GM18858 (cell line): ENCODE measurements around the gene PRKG1.

ENCODE experiments used
- ATAC-seq: cut with Tn5 transposase; IDR thresholded peaks from one replicate; pipeline ENCODE4 v1.9.1; 2021; ENCODE audit not compliant: unreplicated experiment

Gene PRKG1

GRCh38 chr10:51772387-51772786 lies 698.1 kb downstream of the PRKG1 start:
- ATAC-seq, result no peak

- ATAC-seq, result no peak
Observed at GRCh38 chr10:51773681-51774080, 699.4 kb downstream of the PRKG1 start.

GRCh38 chr10:51783941-51784340 lies 709.7 kb downstream of the PRKG1 start:
- no peak for ATAC-seq

DNA sequence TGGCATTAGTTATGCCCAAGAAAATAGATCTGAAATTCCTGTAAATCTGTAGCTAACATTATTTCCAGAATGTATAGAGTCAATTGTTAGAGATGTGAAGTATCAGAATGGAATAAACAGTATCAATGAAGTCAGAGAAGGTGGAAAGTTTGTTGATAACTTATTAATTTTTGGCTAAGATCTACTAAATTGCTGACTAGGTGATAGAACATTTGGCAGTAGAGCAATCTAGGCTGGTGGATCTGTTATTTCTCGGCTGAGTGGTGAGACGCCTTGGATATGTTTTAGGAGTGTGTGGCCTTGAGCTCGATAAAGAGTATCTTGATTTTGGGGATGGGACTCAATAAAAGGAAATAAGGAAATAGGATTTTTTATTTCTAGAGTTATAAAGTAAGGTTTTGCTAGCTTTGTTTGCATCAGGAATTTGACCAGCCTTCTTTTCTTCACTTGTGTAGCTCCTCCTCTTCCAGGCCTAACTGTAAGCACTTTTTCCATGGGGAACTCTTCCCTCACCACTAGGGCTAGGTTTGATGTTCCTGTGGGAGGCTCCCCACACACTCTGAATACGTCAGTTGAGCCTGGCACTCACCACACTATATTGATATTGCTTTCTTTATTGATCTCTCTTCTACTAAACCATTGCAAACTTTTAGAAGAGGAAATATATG lies 711.9 kb downstream of the PRKG1 start:
- ATAC-seq, result no peak

GRCh38 chr10:51786684-51787035 lies 712.4 kb downstream of the PRKG1 start:
- no peak for ATAC-seq

- no peak for ATAC-seq
Observed at GRCh38 chr10:51788273-51788672, 714.0 kb downstream of the PRKG1 start.

DNA sequence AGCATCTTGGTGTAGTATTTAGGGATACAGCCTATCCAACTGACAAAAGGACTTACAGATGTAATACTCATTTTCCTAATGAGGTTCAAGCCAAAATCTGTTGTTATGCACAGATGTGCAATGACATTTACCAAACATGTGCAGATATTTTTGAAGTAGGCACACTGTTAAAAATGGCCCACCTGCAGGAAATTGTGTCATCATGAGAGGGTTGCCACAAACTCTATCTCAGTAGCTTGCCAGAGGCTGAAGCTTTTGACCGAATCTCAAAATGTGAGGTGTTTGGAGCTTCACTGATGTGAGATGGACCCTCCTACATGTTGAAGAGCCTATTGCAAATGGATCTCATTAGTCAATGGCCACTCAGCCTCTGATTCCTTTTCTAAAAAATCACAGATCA lies 714.8 kb downstream of the PRKG1 start:
- ATAC-seq, result no peak

DNA sequence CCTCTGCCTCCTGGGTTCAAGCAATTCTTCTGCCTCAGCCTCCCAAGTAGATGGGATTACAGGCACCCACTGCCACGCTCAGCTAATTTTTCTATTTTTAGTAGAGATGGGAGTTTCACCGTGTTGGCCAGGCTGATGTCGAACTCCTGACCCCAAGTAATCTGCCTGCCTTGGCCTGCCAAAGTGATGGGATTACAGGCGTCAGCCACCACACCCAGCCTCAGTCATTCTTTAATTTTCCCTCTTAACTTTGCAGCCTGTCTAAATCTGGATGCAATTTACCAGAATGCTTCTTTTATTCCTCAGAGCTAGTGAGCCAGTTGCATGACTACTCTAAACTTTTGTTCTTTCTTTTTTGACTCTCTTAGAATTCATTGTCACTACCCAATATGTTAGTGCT lies 715.6 kb downstream of the PRKG1 start:
- no peak for ATAC-seq

GRCh38 chr10:51792678-51793077 lies 718.4 kb downstream of the PRKG1 start:
- no peak for ATAC-seq

- no peak for ATAC-seq
Observed at GRCh38 chr10:51800121-51800520, 725.8 kb downstream of the PRKG1 start.

- no peak for ATAC-seq
Observed at GRCh38 chr10:51800725-51801424, 726.6 kb downstream of the PRKG1 start.

DNA sequence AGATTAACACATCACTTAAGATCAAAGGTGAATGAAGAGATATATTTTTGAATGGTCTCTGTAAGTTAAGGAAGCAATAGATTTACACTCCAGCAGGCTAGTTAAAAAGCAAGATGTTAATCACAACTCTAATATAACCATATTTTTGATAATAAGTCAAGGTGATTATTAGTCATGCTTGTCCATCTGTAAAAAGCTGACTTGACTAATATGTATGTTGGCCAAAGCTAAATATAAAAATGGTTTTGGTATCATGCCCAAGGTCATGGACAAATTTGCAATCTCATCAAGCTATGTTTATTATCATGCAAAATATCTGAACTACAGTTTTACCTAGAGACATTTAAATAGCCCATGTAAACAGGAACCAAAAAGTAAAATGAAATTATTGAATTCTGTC lies 727.7 kb downstream of the PRKG1 start:
- no peak for ATAC-seq

DNA sequence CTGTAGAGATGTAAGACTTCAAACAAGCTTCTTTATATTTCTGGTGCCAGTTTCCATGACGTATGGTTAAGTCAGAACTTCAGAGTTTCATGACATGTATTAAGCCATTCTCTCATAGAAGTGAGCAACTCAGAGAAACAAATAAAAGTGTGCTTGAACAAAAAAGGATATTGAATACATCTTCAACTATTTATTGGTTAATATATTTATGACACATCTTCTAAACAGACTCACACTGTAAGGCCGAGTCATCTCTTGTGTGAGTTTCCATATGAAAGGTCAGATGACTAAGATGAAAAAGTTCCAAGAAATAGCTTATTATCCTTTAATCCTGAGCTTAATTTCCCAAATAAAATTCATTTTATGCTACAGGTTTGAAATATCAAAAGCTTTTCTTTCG lies 730.6 kb downstream of the PRKG1 start:
- no peak for ATAC-seq

DNA sequence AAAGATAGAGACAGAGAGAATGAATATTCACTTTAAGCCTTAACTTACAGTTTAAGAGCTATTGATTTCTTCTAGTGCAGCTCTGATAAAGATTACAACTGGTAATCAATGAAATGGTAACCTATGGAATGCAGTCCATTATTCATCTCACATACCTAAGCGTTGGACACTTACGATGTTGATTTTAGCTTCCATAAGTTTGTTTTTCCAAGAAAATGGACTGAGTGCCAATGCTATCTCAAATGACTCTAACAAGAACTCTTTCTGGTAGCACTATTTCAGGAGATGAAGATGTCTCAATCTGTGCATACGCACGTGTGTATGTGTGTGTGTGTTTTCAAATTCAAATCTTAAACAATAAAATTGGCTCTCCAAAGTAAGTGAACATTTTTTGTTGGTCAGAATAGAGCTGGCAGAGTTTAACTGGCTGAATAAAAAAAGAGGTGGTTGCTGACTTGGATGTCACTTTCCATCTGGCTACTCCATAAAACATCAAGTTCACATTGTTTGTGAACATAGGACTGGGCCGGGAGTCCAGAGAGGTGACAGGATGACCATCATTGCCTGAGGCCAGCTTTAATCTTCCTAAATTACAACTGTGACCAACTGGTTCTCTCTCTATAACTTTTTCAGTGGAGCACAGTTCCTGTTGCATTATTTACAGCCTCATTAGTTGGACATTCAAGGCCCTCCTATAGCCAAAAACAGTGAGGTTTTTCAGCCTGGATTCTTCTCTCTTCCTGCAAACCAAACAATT lies 732.0 kb downstream of the PRKG1 start:
- no peak for ATAC-seq

DNA sequence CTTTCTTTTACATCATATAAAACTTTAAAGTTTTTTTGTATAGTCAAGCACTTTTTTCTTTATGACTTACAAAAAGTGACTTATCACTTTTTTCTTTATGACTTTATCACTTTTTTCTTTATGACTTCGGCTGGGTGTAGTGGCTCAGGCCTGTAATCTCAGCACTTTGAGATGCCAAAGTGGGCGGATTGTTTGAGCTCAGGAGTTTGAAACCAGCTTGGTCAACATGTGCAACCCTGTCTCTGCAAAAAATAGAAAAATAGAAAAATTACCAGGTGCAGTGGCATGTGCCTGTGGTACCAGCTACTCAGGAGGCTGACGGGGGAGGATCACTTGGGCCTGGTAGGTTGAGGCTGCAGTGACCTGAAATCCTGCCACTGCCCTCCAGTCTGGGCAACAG lies 733.9 kb downstream of the PRKG1 start:
- no peak for ATAC-seq

DNA sequence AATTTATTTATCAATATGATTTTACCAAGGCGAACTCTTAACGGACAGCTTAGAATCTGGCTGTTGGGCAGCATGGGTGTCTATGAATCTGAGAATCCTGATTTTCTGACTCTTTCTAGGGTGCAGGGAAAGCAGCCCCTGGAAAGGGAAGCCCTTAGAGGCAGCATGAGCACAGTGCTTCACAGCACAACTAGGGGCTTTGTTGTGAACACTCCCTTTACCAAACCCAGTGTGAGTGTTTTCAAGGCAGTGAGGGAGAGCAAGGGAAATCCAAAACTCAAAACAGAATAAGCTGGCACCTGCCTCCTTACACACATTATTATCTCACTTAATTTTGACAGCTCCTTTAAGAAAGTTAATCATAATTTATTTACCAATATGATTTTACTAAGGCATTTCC lies 741.4 kb downstream of the PRKG1 start:
- no peak for ATAC-seq

DNA sequence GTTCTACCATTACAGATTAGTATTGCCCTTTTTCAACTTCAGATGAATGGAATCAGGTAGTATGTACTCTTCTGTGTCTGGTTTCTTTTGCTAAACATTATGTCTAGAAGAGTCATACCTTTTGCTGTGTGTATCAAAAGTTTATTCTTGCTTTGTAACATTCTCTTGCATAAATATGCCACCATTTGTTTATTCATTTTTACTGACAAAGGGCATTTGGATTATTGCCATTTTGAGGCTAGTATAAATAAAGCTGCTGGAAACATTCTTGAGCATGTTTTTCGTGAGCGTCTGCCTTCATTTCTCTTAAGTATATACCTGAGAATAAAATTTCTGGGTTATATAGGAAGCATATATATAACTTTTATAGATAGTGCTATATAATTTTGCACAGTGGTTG lies 746.8 kb downstream of the PRKG1 start:
- no peak for ATAC-seq

DNA sequence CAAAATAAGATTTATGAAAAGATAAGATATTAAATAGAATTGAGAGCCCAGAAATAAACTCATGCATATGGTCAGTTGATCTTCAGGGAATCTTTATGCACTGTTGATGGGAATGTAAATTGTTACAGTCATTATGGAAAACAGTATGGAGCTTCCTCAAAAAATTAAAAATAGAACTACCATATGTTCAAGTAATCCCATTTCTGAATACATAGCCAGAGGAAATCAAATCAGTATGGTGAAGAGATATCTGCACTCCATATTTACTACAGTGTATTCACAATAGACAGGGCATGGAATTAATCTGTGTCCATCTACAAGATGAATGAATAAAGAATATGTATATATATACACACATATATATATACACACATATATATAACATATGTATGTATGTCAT lies 747.5 kb downstream of the PRKG1 start:
- ATAC-seq, result no peak

GRCh38 chr10:51832652-51833383 lies 758.5 kb downstream of the PRKG1 start:
- ATAC-seq, result peak; percentile 71

- ATAC-seq, result no peak
Observed at GRCh38 chr10:51834548-51834947, 760.3 kb downstream of the PRKG1 start.

DNA sequence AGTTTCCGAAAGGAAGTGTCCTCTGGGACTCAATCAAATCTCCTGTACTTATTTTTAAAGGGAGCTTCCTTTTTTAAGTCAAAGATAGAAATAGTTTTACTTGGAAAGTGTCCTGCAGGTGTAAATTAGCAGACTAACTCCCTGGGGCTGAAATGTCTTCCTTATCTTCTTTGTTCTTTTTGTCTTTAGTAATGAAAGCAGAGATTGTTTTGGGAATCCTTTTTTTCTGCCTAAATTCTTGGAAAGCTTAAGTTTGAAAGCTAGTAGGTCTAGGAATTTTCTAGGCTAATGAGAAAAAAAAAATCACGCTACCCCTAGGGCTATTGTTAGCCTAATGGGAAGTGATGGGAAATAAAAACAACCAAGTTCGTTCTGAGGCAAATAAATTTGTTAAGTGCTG lies 764.2 kb downstream of the PRKG1 start:
- ATAC-seq, result no peak

- ATAC-seq, result no peak
Observed at GRCh38 chr10:51843966-51844365, 769.7 kb downstream of the PRKG1 start.
